ENCODE data around the gene TXNRD1. TPM values are rescaled to one million over a fixed set of nuclear protein-coding genes. Genes with fewer than 3 reads are reported as not detected.
"Not testable (repeated sequence)": the region's sequence is repeated elsewhere in the genome, so short reads cannot be mapped to it uniquely, and the experiment has no call there.

TXNRD1 gene
- polyA plus RNA-seq, 3 donors: 50.2 to 69.5 (median 63.3) TPM

- no peak for DNase-seq (ENCODE audit: extremely low read depth in 1 of 11, low read depth in 9 of 11, low spot score in 4 of 11)
Measured at GRCh38 chr12:104263580-104264358, 48.2 kb downstream of the TXNRD1 start.

- not testable (repeated sequence) for DNase-seq (ENCODE audit: extremely low read depth in 1 of 11, low read depth in 9 of 11, low spot score in 4 of 11)
Measured at GRCh38 chr12:104265436-104265835, 49.9 kb downstream of the TXNRD1 start.

- DNase-seq (ENCODE audit: extremely low read depth in 1 of 11, low read depth in 9 of 11, low spot score in 4 of 11): no peak
Measured at GRCh38 chr12:104272938-104273337, 57.4 kb downstream of the TXNRD1 start.

GRCh38 chr12:104273503-104273902, 57.9 kb downstream of the TXNRD1 start:
- DNase-seq (ENCODE audit: extremely low read depth in 1 of 11, low read depth in 9 of 11, low spot score in 4 of 11): no peak

GRCh38 chr12:104274811-104275210, 59.2 kb downstream of the TXNRD1 start:
- no peak for DNase-seq (ENCODE audit: extremely low read depth in 1 of 11, low read depth in 9 of 11, low spot score in 4 of 11)

- DNase-seq (ENCODE audit: extremely low read depth in 1 of 11, low read depth in 9 of 11, low spot score in 4 of 11): no peak
Measured at GRCh38 chr12:104275689-104276088, 60.1 kb downstream of the TXNRD1 start.

GRCh38 chr12:104276273-104277131, 60.9 kb downstream of the TXNRD1 start:
- peak in 6 of 11 donors; percentile 24 to 55 (median 32) for DNase-seq (ENCODE audit: extremely low read depth in 1 of 11, low read depth in 9 of 11, low spot score in 4 of 11)

GRCh38 chr12:104279164-104279563, 63.6 kb downstream of the TXNRD1 start:
- DNase-seq (ENCODE audit: extremely low read depth in 1 of 11, low read depth in 9 of 11, low spot score in 4 of 11): no peak

GRCh38 chr12:104280111-104280510, 64.5 kb downstream of the TXNRD1 start:
- DNase-seq (ENCODE audit: extremely low read depth in 1 of 11, low read depth in 9 of 11, low spot score in 4 of 11): no peak

GRCh38 chr12:104280717-104281458, 65.3 kb downstream of the TXNRD1 start:
- DNase-seq (ENCODE audit: extremely low read depth in 1 of 11, low read depth in 9 of 11, low spot score in 4 of 11): no peak

- DNase-seq (ENCODE audit: extremely low read depth in 1 of 11, low read depth in 9 of 11, low spot score in 4 of 11): no peak
Measured at GRCh38 chr12:104281636-104282035, 66.1 kb downstream of the TXNRD1 start.

GRCh38 chr12:104282109-104282508, 66.5 kb downstream of the TXNRD1 start:
- no peak for DNase-seq (ENCODE audit: extremely low read depth in 1 of 11, low read depth in 9 of 11, low spot score in 4 of 11)

GRCh38 chr12:104285740-104286515, 70.3 kb downstream of the TXNRD1 start:
- DNase-seq (ENCODE audit: extremely low read depth in 1 of 11, low read depth in 9 of 11, low spot score in 4 of 11): no peak

GRCh38 chr12:104286516-104287482, 71.2 kb downstream of the TXNRD1 start:
- peak; percentile 82 to 93 (median 91) for DNase-seq (ENCODE audit: extremely low read depth in 1 of 11, low read depth in 9 of 11, low spot score in 4 of 11)

GRCh38 chr12:104288635-104289274, 73.2 kb downstream of the TXNRD1 start:
- DNase-seq (ENCODE audit: extremely low read depth in 1 of 11, low read depth in 9 of 11, low spot score in 4 of 11): peak in 8 of 11 donors; percentile 61 to 82 (median 76)

GRCh38 chr12:104290320-104290719, 74.7 kb downstream of the TXNRD1 start:
- DNase-seq (ENCODE audit: extremely low read depth in 1 of 11, low read depth in 9 of 11, low spot score in 4 of 11): no peak

GRCh38 chr12:104290855-104291254, 75.3 kb downstream of the TXNRD1 start:
- DNase-seq (ENCODE audit: extremely low read depth in 1 of 11, low read depth in 9 of 11, low spot score in 4 of 11): no peak

All from renal cortex interstitium (tissue), 11 donors.